HG02938 (cell line): Measurements from ENCODE around the gene MRPS35.
"Not testable (repeated sequence)": the region's sequence is repeated elsewhere in the genome, so short reads cannot be mapped to it uniquely, and the experiment has no call there.

ENCODE experiments used
- ATAC-seq: cut with Tn5 transposase; IDR thresholded peaks from one replicate; pipeline ENCODE4 v1.9.1; 2021; ENCODE audit warnings: mild to moderate bottlenecking, moderate library complexity; ENCODE audit not compliant: unreplicated experiment

The MRPS35 gene

DNA sequence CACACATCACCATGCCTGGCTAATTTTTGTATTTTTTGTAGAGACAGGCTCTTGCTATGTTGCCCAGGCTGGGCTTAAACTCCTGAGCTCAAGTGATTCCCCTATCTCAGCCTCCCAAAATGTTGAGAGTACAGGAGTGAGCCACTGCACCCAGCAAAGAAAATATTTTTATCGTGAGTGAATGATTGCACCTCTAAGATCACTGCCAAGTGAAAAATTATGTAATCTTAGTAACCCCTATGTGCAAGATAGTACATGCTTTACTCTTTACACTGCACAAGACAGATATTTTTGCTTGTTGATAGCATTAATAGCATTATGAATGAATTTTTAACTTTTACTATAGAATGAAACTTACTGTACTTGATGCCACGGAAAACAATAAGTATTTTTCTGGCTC is 3.4 kb upstream of the MRPS35 start:
- ATAC-seq, result no peak

DNA sequence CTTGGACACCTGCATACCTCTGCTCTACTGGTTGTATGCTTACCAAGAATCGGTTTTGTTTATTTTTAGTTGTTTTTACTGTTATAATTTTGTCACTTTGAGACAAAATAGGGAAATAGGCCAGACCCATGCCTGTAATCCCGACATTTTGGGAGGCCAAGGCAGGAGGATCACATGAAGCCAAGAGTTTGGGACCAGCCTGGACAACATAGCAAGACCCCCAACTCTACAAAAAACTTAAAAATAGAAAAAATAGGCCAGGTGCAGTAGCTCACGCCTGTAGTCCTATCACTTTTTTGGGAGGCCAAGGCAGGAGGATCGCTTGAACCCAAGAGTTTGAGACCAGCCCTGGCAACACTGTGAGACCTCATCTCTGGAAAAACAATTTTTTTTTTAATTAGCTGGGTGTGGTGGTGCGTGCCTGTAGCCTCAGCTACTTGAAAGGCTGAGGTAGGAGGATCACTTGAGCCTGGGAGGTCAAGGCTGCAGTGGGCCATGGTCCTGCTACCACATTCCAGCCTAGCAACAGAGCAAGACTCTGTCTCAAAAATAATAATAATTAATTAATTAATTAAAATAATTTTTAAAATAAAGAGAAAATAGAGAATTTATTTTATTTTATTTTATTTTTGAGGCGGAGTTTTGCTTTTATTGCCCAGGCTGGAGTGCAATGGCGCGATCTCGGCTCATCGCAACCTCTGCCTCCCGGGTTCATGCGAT is 1.3 kb upstream of the MRPS35 start:
- no peak for ATAC-seq

DNA sequence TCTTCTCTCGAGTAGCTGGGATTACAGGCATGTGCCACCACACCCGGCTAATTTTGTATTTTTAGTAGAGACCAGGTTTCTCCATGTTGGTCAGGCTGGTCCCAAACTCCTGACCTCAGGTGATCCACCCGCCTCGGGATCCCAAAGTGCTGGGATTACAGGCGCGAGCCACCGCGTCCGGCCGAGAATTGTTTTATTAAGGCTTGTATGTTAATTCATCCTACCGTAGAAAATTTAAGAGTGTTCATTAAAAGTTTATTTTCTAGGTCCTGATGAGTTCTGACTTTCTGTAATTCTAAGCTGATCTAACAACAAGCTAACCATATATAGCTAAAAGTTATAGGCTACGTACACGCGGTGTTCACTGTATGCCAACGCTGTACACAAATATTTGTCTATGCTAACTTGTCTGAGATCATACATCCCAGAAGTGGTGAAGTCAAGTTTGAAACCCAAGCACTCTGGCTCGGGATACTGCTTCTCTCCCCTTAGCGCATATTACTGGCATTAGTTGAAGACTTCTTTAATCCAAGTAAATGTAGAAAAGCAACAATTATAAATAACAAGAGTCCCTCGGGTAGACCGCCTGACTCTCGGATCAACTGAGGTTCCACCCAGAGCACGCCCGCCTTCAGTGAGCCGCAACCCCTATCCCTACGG is 570 bp upstream of the MRPS35 start:
- peak; percentile 38 for ATAC-seq

DNA sequence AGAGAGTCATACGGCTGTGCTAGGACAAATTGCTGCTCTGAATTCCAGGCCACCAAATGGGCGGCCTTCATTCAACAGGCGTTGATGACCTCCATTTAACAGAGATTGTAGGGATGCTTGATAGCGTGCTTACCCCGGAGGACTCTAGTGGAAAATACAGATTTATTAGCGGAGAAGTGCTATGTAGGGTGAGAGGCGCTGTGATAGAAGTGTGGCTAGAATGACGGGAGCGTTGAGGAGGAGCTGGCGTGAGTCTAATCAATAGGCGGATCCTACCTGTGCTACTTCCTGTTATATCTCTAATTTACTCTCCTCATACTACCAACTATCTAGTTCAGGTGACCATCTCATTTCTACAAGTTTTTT is 668 bp downstream of the MRPS35 start:
- ATAC-seq, result no peak

DNA sequence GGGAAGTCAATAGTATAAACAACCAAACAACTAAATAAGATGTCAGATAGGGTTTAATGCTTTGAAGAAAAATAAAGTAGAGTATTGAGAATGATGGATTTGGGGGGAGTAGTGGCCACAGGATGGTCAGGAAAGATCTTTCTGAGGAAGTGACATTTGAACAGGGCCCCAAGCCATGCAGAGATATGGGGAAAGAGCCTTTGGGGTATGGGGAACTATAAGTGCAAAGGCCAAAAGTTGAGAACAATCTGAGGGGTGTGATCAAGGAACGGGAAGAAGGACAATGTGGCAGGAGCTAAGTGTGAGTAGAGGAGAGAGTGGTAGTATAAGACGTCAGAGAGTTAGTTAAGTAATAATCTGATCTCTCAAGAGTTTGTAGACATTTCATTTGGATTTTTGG is 1.3 kb downstream of the MRPS35 start:
- ATAC-seq, result no peak

DNA sequence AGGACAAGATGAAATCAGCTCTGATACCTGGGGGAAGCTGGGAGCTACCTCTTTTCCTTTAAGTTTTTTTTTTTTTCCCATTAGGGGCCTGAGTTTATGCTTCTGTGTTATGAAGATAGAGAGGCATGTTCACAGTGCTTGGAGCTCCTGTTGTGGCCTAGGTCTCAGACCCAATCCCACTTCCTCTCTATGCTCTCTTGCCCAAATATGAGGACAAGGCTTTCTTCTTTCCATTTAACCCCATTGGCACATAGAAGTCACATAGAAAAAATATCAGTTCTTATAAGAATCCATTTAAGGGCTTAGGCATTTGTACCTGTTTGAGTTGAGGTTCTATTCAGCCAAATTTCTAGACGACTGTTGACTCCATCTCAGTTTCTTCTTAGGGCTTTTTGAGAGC is 12.6 kb downstream of the MRPS35 start:
- ATAC-seq, result no peak

DNA sequence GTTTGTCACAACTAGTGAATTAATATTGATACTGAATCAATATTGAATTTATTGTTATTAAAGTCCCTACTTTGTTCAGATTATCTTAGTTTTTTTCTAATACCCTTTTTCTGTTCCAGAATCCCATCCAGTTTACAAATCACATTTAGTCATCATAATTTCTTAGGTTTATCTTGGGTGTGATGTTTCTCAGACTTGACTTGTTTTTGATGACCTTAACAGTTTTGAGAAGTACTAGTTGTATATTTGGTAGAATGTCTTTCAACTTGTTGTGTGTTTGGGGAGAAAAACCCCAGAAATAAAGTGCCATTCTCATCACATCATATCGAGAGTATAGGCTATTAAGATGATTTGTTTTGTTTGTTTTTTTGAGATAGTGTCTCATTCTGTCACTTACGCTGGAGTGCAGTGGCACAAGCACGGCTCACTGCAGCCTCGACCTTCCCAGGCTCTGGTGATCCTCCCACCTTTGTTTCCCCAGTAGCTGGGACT is 19.5 kb downstream of the MRPS35 start:
- no peak for ATAC-seq

DNA sequence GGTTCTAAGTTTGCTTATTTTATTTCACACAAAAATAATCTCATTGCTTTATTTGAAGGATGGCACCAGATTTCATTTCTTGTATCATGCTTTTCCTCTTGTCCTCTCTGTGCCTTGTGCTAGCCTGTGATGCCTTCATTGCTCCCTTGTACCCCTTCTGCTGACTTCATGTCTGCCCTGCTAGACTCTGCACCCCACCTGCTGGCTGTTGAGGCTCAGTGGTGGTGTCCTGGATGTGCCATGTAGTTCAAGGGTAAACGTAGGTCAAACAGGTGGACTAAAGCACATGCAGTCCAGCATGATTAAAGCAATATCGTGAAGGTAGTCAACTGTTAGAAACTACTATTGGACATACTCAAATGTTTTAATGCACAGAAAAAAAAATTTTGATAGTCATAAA is 21.6 kb downstream of the MRPS35 start:
- peak; percentile 47 for ATAC-seq

DNA sequence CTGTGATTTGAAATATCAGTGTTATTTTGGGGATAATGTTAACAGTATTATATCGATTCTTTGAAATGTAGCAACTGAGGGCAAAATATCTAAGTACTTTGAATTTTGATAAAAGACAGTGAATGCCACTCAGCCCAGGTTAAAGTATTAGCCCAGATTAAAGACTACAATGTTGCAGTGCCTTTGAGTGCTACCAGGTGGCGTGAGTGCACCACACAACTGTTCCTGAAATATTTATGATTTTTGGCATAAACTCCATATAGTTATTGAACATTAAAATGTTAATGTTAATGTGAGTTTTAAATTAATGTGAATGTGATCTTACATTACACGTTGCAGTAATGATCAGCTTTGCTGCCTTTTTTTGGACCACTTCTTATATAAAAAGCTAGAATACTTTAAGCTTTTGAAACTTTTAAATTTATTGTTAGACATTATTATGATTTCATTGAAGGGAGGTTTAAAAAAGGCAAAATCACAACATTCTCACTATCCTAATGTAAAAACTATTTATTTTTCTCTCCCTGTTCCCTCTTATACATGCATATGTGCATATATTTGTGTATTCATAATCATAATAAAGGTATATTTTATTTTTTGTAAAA is 22.5 kb downstream of the MRPS35 start:
- peak; percentile 76 for ATAC-seq

DNA sequence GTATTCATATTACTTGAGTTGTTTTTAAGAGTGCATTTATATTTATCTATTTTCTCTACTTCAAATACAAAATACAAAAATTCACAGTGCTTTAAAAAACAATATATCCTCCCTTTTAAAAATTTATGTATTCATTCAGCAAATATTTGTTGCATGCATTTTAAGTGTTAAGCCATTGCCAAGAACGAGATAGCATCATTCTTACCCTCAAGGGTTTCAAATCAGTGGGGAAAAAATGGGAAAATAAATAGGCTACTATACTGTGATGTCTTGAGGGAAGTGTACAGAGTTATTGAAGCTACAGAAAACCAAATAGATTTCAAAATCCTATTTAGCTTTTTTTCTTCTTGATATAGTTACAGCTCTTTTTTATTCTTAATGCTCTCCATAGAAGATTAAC is 23.2 kb downstream of the MRPS35 start:
- no peak for ATAC-seq

DNA sequence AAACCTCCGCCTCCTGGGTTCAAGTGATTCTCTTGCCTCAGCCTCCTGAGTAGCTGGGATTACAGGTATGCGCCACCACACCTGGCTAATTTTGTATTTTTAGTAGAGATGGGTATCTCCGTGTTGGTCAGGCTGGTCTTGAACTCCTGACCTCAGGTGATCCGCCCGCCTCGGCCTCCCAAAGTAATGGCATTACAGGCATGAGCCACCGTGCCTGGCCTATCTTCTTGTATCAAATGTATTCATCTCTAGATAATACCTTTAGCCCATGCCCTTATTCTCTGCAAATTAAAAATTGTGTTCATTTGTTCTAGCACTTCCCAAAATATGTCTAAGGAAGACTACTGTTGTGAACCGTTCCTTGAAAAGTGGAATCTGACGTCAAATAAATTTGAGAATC is 23.7 kb downstream of the MRPS35 start:
- not testable (repeated sequence) for ATAC-seq

DNA sequence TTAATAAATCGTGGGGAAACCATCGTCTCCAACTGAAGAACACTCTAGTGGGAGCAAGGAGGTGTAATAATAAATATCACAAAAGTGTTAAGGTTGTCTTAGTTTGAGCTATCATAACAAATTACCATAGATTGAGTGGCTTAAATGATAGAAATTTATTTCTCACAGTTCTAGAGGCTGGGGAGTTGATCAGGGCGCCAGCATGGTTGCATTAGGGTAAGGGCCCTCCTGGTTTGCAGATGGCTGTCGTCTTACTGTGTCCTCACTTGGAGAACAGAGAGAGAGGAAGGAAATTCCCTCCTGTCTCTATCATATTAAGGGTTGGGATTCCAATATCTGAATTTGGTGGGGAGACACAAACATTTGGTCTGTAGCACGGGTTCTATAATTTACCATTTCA is 33.0 kb downstream of the MRPS35 start:
- ATAC-seq, result no peak

DNA sequence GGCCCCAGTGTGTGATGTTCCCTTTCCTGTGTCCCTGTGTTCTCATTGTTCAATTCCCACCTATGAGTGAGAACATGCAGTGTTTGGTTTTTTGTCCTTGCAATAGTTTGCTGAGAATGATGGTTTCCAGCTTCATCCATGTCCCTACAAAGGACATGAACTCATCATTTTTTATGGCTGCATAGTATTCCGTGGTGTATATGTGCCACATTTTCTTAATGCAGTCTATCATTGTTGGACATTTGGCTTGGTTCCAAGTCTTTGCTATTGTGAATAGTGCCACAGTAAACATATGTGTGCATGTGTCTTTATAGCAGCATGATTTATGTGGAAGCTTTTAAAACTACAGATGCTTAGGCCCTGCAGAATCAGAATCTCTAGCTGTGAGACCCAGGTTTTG is 35.1 kb downstream of the MRPS35 start:
- ATAC-seq, result not testable (repeated sequence)

DNA sequence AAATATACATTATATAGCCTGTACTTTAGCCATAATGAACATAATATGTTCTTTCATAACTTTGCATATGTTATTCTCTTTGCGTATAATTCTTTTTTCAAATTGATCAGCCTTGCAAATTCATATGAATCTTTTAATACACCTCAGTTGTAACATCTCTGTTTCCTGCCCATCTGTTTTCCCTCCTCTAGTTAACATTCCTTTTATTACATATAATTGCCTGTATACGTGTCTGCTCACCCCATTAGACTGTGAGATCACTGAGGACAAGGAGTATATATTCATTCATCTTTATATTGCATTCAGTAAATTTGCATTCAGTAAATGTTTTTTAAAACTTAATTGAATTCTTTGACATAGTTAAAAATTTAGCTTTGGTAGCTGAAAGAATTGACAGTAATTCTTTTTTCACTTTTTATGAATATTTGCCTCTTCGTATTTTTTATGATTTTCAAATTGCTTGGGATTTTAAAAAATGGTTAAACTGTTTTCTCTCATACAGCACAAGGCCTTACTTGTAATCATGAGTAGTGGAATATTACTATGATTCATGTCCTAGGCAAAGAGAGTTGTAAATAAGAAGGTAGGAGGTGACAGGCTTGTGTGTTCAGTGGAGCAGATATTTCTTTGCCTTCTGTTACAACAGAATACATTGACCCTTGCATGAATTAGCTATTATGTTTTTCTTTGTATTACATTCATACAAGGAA is 36.6 kb downstream of the MRPS35 start:
- ATAC-seq, result no peak

DNA sequence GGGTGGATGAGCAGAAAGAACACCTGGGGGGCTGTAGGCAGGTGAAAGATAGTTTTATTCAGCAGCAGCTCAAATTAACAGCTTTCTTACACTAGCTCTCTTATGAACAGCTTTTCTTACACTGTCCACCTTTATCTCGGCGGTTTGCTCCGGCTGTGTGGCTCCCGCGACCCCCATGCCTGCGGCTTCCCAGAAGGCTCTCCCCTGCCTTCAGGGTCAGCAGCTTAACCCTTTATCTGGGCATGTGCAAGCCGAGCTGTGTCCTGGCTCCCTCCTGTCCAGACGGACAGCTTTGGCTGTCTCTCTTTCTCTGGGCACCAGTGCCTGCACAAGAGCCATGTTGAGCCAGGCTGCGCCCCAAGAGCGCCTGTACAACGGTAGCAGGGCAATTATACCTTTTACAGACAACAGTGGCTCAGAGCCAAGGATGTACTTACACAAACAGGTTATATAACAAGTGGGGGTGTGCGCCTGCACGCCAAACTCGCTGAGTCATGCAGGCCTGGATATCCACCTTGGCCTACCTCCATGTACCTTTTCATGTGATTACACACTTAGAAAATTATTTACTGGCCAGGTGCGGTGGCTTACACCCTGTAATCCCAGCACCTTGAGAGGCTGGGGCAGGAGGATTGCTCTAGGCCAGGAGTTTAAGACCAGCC is 40.9 kb downstream of the MRPS35 start:
- ATAC-seq, result no peak

DNA sequence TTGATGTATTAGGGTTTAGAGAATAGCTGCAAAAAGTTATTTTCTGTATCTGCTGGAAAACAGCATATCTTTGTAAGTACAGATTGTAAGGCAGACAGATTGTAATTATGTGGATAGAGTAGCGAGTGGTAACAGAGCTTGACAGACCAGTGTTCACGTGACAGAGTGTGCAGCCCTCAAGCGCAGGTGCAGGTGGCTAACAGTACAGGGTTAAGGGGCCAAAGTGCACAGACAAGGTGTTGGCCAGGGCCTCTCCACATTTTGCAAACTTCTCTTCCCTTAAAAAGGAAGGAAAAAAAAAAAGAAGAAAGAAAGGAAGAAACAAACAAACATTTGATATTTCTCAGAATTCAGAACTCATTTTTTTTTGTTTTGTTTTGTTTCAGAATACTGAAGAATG is 44.2 kb downstream of the MRPS35 start:
- ATAC-seq, result no peak

DNA sequence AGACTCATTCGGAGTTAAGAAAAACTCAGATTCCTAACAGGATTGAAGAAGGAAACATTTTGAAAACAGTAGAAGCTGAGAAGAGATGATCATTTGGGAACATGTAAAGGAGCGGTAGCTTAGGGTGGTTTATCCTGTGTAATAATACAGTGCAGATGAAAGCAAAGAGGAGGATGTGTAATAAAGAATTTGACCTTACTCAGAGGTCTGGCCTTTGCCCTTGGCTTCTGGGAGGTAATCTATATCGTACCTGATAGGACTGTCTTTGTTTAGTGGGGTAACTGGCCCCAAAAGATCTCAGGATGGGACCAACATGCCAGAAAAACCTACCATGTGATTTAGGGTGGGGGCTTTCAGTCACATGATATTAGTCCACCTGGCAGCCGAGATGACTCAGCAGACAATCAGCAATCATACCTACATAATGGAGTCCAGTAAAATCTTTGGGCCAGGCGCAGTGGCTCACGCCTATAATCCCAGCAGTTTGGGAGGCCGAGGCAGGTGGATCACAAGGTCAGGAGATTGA is 46.1 kb downstream of the MRPS35 start:
- ATAC-seq, result no peak

DNA sequence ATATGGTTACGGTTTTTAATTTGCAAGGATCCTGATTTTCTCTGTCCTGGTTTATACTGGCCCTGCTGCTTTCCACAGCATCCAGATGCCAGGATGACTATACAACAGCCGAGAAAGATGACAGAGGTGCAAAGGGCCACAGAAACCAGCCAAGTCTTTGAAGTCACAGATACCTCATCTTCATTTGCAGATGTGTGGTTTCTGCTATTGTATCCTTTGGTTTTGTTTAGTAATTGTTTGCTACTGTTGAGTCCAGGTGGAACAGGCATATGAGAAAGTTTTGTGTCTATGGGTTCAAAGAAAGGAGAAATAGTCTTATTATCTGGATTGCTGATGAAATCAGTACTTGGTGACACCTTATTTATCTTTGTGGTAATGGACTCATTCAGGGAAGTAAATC is 52.1 kb downstream of the MRPS35 start:
- ATAC-seq, result no peak

DNA sequence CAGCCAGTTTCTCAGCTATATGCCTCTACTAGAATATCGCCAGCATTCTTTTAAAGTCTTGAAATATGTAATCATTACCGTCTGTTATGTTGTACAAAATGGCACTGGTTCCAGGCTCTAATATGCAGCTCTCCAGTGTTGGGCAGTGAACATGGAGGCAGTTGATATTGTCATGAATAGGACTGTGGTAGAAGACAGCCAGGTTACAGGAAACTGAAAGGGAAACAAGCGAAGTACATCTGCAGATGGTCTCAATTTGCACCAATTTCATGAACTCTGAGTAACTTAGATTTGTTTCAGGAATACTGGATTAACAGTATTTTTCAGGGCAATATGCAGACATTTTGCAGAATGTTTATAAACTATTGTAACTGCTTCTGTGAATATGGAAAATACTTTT is 56.0 kb downstream of the MRPS35 start:
- no peak for ATAC-seq

DNA sequence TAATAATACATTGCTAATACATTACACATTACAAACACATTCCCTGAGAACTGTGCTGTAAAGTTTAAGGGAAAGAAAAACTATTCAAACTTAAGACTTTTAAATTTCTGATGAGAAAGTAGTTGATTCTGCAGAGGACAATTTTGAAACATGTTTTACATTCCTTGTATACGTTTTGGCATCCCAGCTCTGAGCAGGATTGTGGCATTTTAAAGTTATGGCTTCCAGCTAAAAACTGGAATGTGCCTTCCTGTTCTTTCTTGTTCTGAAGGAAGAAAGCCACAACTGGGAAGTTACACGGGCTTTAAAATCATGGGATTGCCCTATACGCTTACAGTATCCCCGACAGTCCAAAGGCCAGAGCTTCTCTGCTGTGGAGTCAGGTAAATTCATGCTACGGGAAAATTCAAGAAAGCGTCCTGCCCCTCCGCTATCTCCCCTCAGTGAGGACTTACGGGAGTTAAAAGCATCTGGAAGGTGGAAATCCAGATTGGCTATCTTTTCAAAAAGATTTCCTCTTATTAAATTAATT is 58.6 kb downstream of the MRPS35 start:
- ATAC-seq, result no peak
